ENCODE measurements around the gene OXSR1.

Gene OXSR1

GRCh38 chr3:38124324-38125122 lies 40.8 kb upstream of the OXSR1 start:
- Histone ChIP-seq H3K4me1 (no peaks in the 10 kb centered on the region), H3K27ac (no peak overlapping the region), H3K4me3 (ENCODE audit: low read depth, low read length) (no peak overlapping the region), H3K36me3 (ENCODE audit: control insufficient read depth, insufficient read depth, low read length) (no peaks in the 10 kb centered on the region), H3K4me2 (ENCODE audit: low read length) (no peak overlapping the region), H3K9ac (no peak overlapping the region), H3K79me2 (no peaks in the 10 kb centered on the region), H3K27me3 (ENCODE audit: control insufficient read depth, insufficient read depth, low read length) (no peaks in the 10 kb centered on the region), H3K9me3 (ENCODE audit: control insufficient read depth, low read length) (no peaks in the 10 kb centered on the region), H2AFZ (no peak overlapping the region)
- TF ChIP-seq, protein P1, sequence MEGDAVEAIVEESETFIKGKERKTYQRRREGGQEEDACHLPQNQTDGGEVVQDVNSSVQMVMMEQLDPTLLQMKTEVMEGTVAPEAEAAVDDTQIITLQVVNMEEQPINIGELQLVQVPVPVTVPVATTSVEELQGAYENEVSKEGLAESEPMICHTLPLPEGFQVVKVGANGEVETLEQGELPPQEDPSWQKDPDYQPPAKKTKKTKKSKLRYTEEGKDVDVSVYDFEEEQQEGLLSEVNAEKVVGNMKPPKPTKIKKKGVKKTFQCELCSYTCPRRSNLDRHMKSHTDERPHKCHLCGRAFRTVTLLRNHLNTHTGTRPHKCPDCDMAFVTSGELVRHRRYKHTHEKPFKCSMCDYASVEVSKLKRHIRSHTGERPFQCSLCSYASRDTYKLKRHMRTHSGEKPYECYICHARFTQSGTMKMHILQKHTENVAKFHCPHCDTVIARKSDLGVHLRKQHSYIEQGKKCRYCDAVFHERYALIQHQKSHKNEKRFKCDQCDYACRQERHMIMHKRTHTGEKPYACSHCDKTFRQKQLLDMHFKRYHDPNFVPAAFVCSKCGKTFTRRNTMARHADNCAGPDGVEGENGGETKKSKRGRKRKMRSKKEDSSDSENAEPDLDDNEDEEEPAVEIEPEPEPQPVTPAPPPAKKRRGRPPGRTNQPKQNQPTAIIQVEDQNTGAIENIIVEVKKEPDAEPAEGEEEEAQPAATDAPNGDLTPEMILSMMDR (IDR thresholded peaks at IDR 0.05): no peak

GRCh38 chr3:38125305-38126120 lies 39.8 kb upstream of the OXSR1 start:
- Histone ChIP-seq H3K27ac (no peak overlapping the region), H3K27me3 (ENCODE audit: control insufficient read depth, insufficient read depth, low read length) (no peaks in the 10 kb centered on the region), H3K4me1 (no peaks in the 10 kb centered on the region), H3K79me2 (no peaks in the 10 kb centered on the region), H3K4me2 (ENCODE audit: low read length) (no peak overlapping the region), H3K4me3 (ENCODE audit: low read depth, low read length) (no peak overlapping the region), H2AFZ (no peak overlapping the region), H3K9ac (no peak overlapping the region), H3K36me3 (ENCODE audit: control insufficient read depth, insufficient read depth, low read length) (no peaks in the 10 kb centered on the region), H3K9me3 (ENCODE audit: control insufficient read depth, low read length) (no peaks in the 10 kb centered on the region)
- TF ChIP-seq, protein P1 (IDR thresholded peaks at IDR 0.05): no peak

- Histone ChIP-seq H3K36me3 (ENCODE audit: control insufficient read depth, insufficient read depth, low read length) (no peaks in the 10 kb centered on the region), H3K4me3 (ENCODE audit: low read depth, low read length) (no peak overlapping the region), H3K27me3 (ENCODE audit: control insufficient read depth, insufficient read depth, low read length) (no peaks in the 10 kb centered on the region), H3K79me2 (no peaks in the 10 kb centered on the region), H3K27ac (no peak overlapping the region), H3K4me2 (ENCODE audit: low read length) (no peak overlapping the region), H3K9ac (no peak overlapping the region), H2AFZ (no peak overlapping the region), H3K4me1 (no peaks in the 10 kb centered on the region), H3K9me3 (ENCODE audit: control insufficient read depth, low read length) (no peaks in the 10 kb centered on the region)
- TF ChIP-seq, protein P1 (IDR thresholded peaks at IDR 0.05): no peak
Measured at GRCh38 chr3:38126121-38126892, 39.0 kb upstream of the OXSR1 start.

DNA sequence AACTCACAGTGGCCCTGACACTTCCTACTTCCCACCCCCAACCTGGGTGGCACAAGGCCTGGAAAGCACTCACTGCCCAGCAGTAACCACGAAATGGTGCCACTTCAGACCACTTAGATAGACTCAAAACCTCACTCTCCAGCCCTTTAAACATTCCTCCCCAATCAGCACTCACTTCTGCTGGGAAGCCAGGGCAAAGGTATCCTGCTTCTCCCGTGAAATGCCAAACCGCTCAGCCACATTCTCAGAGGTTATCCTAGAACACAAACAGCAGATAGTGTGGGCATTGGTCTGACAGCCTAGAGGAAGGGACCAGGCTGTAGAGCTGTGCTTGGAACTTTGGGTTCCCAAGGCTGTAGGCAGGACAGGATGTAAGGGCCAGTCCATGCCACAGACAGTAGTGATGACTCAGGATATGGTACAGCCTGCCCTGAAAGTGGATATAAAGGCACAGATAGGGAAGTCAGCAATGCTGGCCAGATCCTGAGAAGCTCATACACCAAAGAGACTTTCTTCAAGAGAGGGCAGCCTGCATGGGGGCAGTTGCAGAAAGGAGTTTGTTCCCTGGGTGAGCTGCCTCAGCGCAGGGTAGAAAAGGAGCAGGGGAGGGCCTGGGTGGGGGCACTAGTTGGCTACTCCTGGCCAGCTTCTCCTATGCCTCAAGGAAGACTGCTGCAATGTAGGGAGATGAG lies 37.6 kb upstream of the OXSR1 start:
- no peak overlapping the region for H3K27ac ChIP-seq
- TF ChIP-seq, protein P1 (IDR thresholded peaks at IDR 0.05): no peak

More for the DNA sequence above, 37.6 kb upstream of the OXSR1 start:
- H2AFZ ChIP-seq: no peak overlapping the region
- no peak overlapping the region for H3K4me2 ChIP-seq (ENCODE audit: low read length)
- H3K79me2 ChIP-seq: no peaks in the 10 kb centered on the region
- H3K4me1 ChIP-seq: no peaks in the 10 kb centered on the region
- no peaks in the 10 kb centered on the region for H3K9me3 ChIP-seq (ENCODE audit: control insufficient read depth, low read length)
- H3K36me3 ChIP-seq (ENCODE audit: control insufficient read depth, insufficient read depth, low read length): no peaks in the 10 kb centered on the region
- no peak overlapping the region for H3K4me3 ChIP-seq (ENCODE audit: low read depth, low read length)
- H3K9ac ChIP-seq: no peak overlapping the region
- H3K27me3 ChIP-seq (ENCODE audit: control insufficient read depth, insufficient read depth, low read length): no peaks in the 10 kb centered on the region

Data from parathyroid adenoma (tissue), 2 donors.